Stomach (tissue), 4 donors: ENCODE data around the gene XRN1.

Experiments used
- POLR2A ChIP-seq, 4 donors: fragments of 450-650 bp; IDR thresholded peaks; one replicate each; pipeline ENCODE4 v1.6.1; 2016; ENCODE audit warnings: antibody characterized with exemption in 4 of 4, control low read depth in 2 of 4, mild to moderate bottlenecking in 1 of 4, moderate library complexity in 1 of 4
- POLR2AphosphoS5 ChIP-seq, 3 donors: sonication (generic); formaldehyde crosslinking; IDR thresholded peaks; one replicate each; pipeline ENCODE4 v1.6.1; 2016; ENCODE audit warnings: antibody characterized with exemption in 3 of 3
- TF ChIP-seq, protein P1 (sequence below), 7 experiments: fragments of 450-650 bp in 4 of 7; fragments of 200-600 bp in 3 of 7; sonication (generic) in 3 of 7; IDR thresholded peaks; one replicate each; pipeline ENCODE4 v1.5.1; 2016 to 2019; ENCODE audit warnings: antibody characterized with exemption in 7 of 7, control low read depth in 2 of 7, mild to moderate bottlenecking in 1 of 7

DNA sequence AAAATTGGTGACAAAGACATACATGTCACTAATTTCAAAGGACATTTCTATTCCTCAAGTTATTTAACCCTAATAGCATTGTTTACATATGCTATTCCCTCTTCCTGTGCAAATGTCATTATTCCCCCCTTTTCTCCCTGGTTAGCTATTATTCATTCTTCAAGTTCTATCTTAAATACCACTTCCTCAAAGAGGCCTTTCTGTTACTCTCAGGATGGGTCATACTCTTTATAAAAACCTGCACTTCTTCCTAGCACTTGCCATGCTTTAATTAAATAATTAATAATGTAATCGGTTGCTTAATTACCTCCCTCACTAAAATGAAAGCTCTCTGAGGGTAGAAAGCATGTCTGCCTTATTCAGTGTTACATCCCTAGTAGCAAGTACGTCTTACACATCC lies 88.5 kb downstream of the XRN1 start:
- TF ChIP-seq POLR2A (IDR thresholded peaks at IDR 0.05): no peak
- TF ChIP-seq, protein P1, sequence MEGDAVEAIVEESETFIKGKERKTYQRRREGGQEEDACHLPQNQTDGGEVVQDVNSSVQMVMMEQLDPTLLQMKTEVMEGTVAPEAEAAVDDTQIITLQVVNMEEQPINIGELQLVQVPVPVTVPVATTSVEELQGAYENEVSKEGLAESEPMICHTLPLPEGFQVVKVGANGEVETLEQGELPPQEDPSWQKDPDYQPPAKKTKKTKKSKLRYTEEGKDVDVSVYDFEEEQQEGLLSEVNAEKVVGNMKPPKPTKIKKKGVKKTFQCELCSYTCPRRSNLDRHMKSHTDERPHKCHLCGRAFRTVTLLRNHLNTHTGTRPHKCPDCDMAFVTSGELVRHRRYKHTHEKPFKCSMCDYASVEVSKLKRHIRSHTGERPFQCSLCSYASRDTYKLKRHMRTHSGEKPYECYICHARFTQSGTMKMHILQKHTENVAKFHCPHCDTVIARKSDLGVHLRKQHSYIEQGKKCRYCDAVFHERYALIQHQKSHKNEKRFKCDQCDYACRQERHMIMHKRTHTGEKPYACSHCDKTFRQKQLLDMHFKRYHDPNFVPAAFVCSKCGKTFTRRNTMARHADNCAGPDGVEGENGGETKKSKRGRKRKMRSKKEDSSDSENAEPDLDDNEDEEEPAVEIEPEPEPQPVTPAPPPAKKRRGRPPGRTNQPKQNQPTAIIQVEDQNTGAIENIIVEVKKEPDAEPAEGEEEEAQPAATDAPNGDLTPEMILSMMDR (IDR thresholded peaks at IDR 0.05): no peak
- TF ChIP-seq POLR2AphosphoS5 (IDR thresholded peaks at IDR 0.05): no peak
